Endothelial cell of umbilical vein (primary cell): Measurements from ENCODE around the gene CMIP. TPM values are rescaled to one million over a fixed set of nuclear protein-coding genes. Genes with fewer than 3 reads are reported as not detected.

Source experiments
- BruUV-seq: library from RNA; stranded (reverse); fragments of 400-500 nt; replicated peaks from 2 replicates; lab custom pipeline; 2021; lab: Mats Ljungman, UMichigan
- CTCF ChIA-PET: fragments of 300-600, 350-600 bp; sonication (Branson Sonifier 250); formaldehyde crosslinking; loops from one replicate; lab custom pipeline; 2021; ENCODE audit warnings: antibody characterized with exemption, inconsistent platforms; lab: Charles Lee
- POLR2A ChIA-PET: fragments of 300-600, 350-600 bp; sonication (Branson Sonifier 250); formaldehyde crosslinking; loops from one replicate; lab custom pipeline; 2021; ENCODE audit warnings: antibody characterized with exemption, inconsistent platforms; lab: Charles Lee
- DNase-seq: peaks from one replicate; pipeline ENCODE4 v3.0.0-alpha.2; 2011; ENCODE audit warnings: low read depth, low spot score
- FAIRE-seq: peaks from 2 replicates; lab custom pipeline; 2011; peaks lifted over from hg19 to GRCh38; lab: Jason Lieb, UNC
- H2AFZ ChIP-seq: 2 replicates; pipeline ENCODE4 v1.6.0; 2012; ENCODE audit warnings: low read depth, low read length, control low read depth, inconsistent platforms
- H3K27ac ChIP-seq: 2 replicates; pipeline ENCODE4 v1.5.1; 2011; ENCODE audit warnings: low read depth, mild to moderate bottlenecking, control low read depth, low read length, moderate library complexity; ENCODE audit not compliant: insufficient read depth
- H3K27me3 ChIP-seq, 2 experiments: 2 replicates each; pipeline versions ENCODE4 v1.6.0 to v1.6.1; 2011; ENCODE audit warnings: low read length in 2 of 2, mixed read lengths in 1 of 2; ENCODE audit not compliant: control insufficient read depth in 2 of 2, insufficient read depth in 2 of 2
- H3K36me3 ChIP-seq, 2 experiments: 2 replicates in 1 of 2; 3 replicates in 1 of 2; pipeline ENCODE4 v1.5.1; 2011; ENCODE audit warnings: low read length in 2 of 2, mild to moderate bottlenecking in 1 of 2, moderate library complexity in 1 of 2; ENCODE audit not compliant: control insufficient read depth in 2 of 2, insufficient read depth in 2 of 2; ENCODE audit errors: extremely low read depth in 1 of 2
- H3K4me1 ChIP-seq: 3 replicates; pipeline ENCODE4 v1.5.1; 2011; ENCODE audit warnings: mild to moderate bottlenecking, low read length; ENCODE audit not compliant: control insufficient read depth, insufficient read depth; ENCODE audit errors: extremely low read depth
- H3K4me2 ChIP-seq: 2 replicates; pipeline ENCODE4 v1.6.1; 2011; ENCODE audit warnings: low read length, control low read depth, mixed read lengths; ENCODE audit not compliant: insufficient read depth
- H3K4me3 ChIP-seq, 3 experiments: fragments of 200-600 bp in 1 of 3; sonication (generic), shearing (Covaris generic) in 1 of 3; replicated peaks in 1 of 3; 2 replicates each; pipeline ENCODE4 v1.5.1; 2011 to 2016; ENCODE audit warnings: control low read depth in 3 of 3, low read length in 3 of 3, mild to moderate bottlenecking in 2 of 3, inconsistent platforms in 1 of 3, low read depth in 1 of 3, moderate library complexity in 1 of 3; ENCODE audit not compliant: insufficient read depth in 1 of 3
- H3K79me2 ChIP-seq: 2 replicates; pipeline ENCODE4 v1.6.0; 2012; ENCODE audit warnings: low read length, inconsistent platforms; ENCODE audit not compliant: control insufficient read depth, insufficient read depth
- H3K9ac ChIP-seq: replicated peaks from 2 replicates; pipeline ENCODE3; 2011; ENCODE audit warnings: low read length, control low read depth; ENCODE audit not compliant: insufficient read depth; ENCODE audit errors: extremely low read depth
- H3K9me1 ChIP-seq: replicated peaks from 3 replicates; pipeline ENCODE4 v1.6.0; 2011; ENCODE audit warnings: mild to moderate bottlenecking, low read length; ENCODE audit not compliant: control insufficient read depth, insufficient read depth; ENCODE audit errors: extremely low read depth
- H3K9me3 ChIP-seq: replicated peaks from 2 replicates; pipeline ENCODE4 v1.5.1; 2012; ENCODE audit warnings: low read length, inconsistent platforms; ENCODE audit not compliant: control insufficient read depth, insufficient read depth
- H4K20me1 ChIP-seq: replicated peaks from 2 replicates; pipeline ENCODE3; 2011; ENCODE audit warnings: mild to moderate bottlenecking, low read length; ENCODE audit not compliant: control insufficient read depth, insufficient read depth; ENCODE audit errors: extremely low read depth
- EZH2 ChIP-seq: IDR thresholded peaks from 2 replicates; pipeline ENCODE4 v1.6.1; 2012; ENCODE audit warnings: borderline replicate concordance, low read depth, mild to moderate bottlenecking, moderate library complexity, low read length, inconsistent platforms; ENCODE audit not compliant: severe bottlenecking
- FOS ChIP-seq: IDR thresholded peaks from 2 replicates; pipeline ENCODE4 v1.6.1; 2011; ENCODE audit warnings: mild to moderate bottlenecking, low read length, moderate library complexity, borderline replicate concordance; ENCODE audit not compliant: insufficient read depth
- GATA2 ChIP-seq: IDR thresholded peaks from 2 replicates; pipeline ENCODE4 v1.7.0; 2011; ENCODE audit warnings: low read depth, mild to moderate bottlenecking, moderate library complexity, mixed read lengths, low read length; ENCODE audit not compliant: insufficient read length, insufficient read depth
- JUN ChIP-seq: IDR thresholded peaks from 2 replicates; pipeline ENCODE4 v1.6.1; 2011; ENCODE audit warnings: borderline replicate concordance, low read depth; ENCODE audit not compliant: insufficient read length, insufficient read depth
- MYC ChIP-seq: IDR thresholded peaks from one replicate; pipeline ENCODE4 v1.6.1; 2011; ENCODE audit warnings: mild to moderate bottlenecking, low read depth, low read length
- POLR2A ChIP-seq: IDR thresholded peaks from 2 replicates; pipeline ENCODE4 v1.6.1; 2012; ENCODE audit warnings: low read depth, mild to moderate bottlenecking, control low read depth, low read length
- POLR2AphosphoS5 ChIP-seq: IDR thresholded peaks from 2 replicates; pipeline ENCODE4 v1.6.1; 2012; ENCODE audit warnings: low read depth, mild to moderate bottlenecking, control low read depth, low read length, moderate library complexity; ENCODE audit not compliant: insufficient read depth
- dilution Hi-C: fragments of 300-500 bp; cut with MboI; formaldehyde crosslinking; loops from one replicate; pipeline ENCODE4 v1.15.0; 2019; ENCODE audit warnings: low sequenced_read_pairs; ENCODE audit not compliant: extremely low pct_ligation_motif_present
- intact Hi-C: fragments of 100-400 bp; cut with micrococcal nuclease; formaldehyde crosslinking; loops from one replicate; pipeline ENCODE4 v1.10.0; 2022
- polyA plus RNA-seq, 4 experiments: library from polyadenylated mRNA; depleted of rRNA in 3 of 4; stranded (reverse) in 3 of 4; unstranded in 1 of 4; fragments of >200 nt; gene quantifications; 2 replicates each; pipeline versions ENCODE4 v1.2.1 to v1.2.3, GENCODE V29; 2011 to 2012; ENCODE audit warnings: missing spikeins in 1 of 4
- total RNA-seq: library from RNA; stranded (reverse); gene quantifications from 2 replicates; pipeline ENCODE4 v1.2.3, GENCODE V29; 2021
- TF ChIP-seq, protein P1 (sequence below): IDR thresholded peaks from 2 replicates; pipeline ENCODE4 v1.6.1; 2011; ENCODE audit not compliant: insufficient read depth, insufficient read length
- TF ChIP-seq, protein P2 (sequence below), 2 donors: IDR thresholded peaks; 1 replicate in 1 of 2; 2 replicates in 1 of 2; pipeline ENCODE4 v1.5.1; 2011; ENCODE audit warnings: low read length in 2 of 2, mild to moderate bottlenecking in 2 of 2, moderate library complexity in 2 of 2, control low read depth in 1 of 2, inconsistent platforms in 1 of 2, low read depth in 1 of 2; ENCODE audit not compliant: insufficient read depth in 1 of 2; ENCODE audit errors: extremely low read depth in 1 of 2

The CMIP gene
- total and polyA plus RNA-seq, 2 donors (not counting 3 experiments of a cell fraction or from before 2014, with no cell fraction given) = 29.0 to 101 TPM

DNA sequence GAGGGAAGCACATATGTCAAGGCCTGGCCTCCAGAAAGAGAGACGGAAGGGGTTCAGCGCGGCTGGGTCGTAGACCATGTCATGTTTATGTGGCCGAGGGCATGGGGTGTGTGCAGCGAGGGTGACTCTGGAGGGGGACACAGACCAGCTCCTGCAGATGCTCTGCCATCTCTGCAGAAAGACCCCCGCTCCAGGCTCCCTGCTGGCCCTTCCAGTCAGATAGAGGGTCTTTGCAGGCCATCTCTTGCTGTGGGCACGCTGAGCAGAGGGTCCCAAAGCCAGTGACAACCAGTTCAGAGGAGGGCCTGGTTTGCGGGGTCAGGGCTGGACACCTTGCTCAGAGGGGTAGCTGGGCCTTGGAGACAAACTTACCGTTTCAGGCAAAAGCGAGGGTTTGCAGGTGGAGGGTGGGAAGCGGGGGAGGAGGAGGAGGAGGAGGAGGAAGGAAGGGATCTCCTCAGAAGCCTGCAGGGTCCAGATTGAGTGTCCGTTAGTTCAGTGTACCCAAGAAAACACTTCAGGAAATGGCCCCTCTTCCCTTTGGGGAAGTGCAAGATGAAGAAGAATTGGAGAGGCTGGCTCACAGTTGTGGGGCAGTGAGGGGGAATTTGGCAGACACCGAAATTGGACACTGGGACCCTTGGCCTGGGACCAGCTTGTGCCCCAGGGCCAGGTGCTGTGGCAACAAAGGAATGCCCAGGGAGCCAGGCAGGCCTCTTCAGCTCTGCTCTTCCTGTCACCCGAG lies 102.8 kb downstream of the CMIP start:
- no TSS peak for BruUV-seq
- Histone ChIP-seq H3K79me2 (peaks cover 51% of the 10 kb centered on the region), H3K4me2 (no peak overlapping the region), H3K9ac (no peak overlapping the region), H3K4me3 (no peak overlapping the region), H2AFZ (no peak overlapping the region), H3K4me1 (peaks cover 50% of the 10 kb centered on the region), H3K27me3 (no peaks in the 10 kb centered on the region), H3K36me3 (no peaks in the 10 kb centered on the region), H3K9me3 (no peaks in the 10 kb centered on the region), H4K20me1 (peaks cover 5% of the 10 kb centered on the region), H3K27ac (no peak overlapping the region), H3K9me1 (no peaks in the 10 kb centered on the region)
- FAIRE-seq = no peak
- intact Hi-C loops = no loop called here
- TF ChIP-seq FOS (no peak), POLR2AphosphoS5 (no peak), JUN (no peak), EZH2 (no peak), POLR2A (no peak), GATA2 (no peak), MYC (no peak)
- TF ChIP-seq, protein P1, sequence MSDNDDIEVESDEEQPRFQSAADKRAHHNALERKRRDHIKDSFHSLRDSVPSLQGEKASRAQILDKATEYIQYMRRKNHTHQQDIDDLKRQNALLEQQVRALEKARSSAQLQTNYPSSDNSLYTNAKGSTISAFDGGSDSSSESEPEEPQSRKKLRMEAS = no peak
- TF ChIP-seq, protein P2, sequence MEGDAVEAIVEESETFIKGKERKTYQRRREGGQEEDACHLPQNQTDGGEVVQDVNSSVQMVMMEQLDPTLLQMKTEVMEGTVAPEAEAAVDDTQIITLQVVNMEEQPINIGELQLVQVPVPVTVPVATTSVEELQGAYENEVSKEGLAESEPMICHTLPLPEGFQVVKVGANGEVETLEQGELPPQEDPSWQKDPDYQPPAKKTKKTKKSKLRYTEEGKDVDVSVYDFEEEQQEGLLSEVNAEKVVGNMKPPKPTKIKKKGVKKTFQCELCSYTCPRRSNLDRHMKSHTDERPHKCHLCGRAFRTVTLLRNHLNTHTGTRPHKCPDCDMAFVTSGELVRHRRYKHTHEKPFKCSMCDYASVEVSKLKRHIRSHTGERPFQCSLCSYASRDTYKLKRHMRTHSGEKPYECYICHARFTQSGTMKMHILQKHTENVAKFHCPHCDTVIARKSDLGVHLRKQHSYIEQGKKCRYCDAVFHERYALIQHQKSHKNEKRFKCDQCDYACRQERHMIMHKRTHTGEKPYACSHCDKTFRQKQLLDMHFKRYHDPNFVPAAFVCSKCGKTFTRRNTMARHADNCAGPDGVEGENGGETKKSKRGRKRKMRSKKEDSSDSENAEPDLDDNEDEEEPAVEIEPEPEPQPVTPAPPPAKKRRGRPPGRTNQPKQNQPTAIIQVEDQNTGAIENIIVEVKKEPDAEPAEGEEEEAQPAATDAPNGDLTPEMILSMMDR (IDR thresholded peaks at IDR 0.05; ENCODE audit: extremely low read depth in 1 of 2, insufficient read depth in 1 of 2, low read depth in 1 of 2, low read length in 2 of 2) = no peak
- ChIA-PET CTCF (interaction anchor here (1.3 to 1.5 kb wide), 2 partner anchors 118 to 150 kb away, joined by 4 read pairs; no protein-coding TSS in a partner anchor), POLR2A (no interaction called here)
- no peak for DNase-seq
- dilution Hi-C loops = no loop called here
